Iris pigment epithelial cell (primary cell): ENCODE measurements around the gene C1QTNF7.
A peak's percentile ranks its signal among the peaks of the same experiment; 100 is the strongest.

Experiments used
- DNase-seq: peaks from one replicate; pipeline ENCODE4 v3.0.0-alpha.2; 2011; ENCODE audit warnings: low read depth

The C1QTNF7 gene

GRCh38 chr4:15427701-15428100 lies at the start of gene C1QTNF7:
C1QTNF7 (plus strand) TSS chr4:15428033; CDS start chr4:15435744, 7,711 bp downstream.
- DNase-seq, result no peak

GRCh38 chr4:15378062-15378461 lies 49.8 kb upstream of the C1QTNF7 start:
- DNase-seq, result peak; percentile 31

- no peak for DNase-seq
Measured at GRCh38 chr4:15378493-15378892, 49.3 kb upstream of the C1QTNF7 start.

GRCh38 chr4:15381806-15382338 lies 46.0 kb upstream of the C1QTNF7 start:
- DNase-seq, result no peak

GRCh38 chr4:15382669-15383273 lies 45.1 kb upstream of the C1QTNF7 start:
- DNase-seq, result no peak

- no peak for DNase-seq
Measured at GRCh38 chr4:15385515-15385914, 42.3 kb upstream of the C1QTNF7 start.

- DNase-seq, result no peak
Measured at GRCh38 chr4:15385928-15386327, 41.9 kb upstream of the C1QTNF7 start.

- no peak for DNase-seq
Measured at GRCh38 chr4:15390494-15390893, 37.3 kb upstream of the C1QTNF7 start.

- DNase-seq, result no peak
Measured at GRCh38 chr4:15392053-15392805, 35.6 kb upstream of the C1QTNF7 start.

- DNase-seq, result no peak
Measured at GRCh38 chr4:15395311-15395710, 32.5 kb upstream of the C1QTNF7 start.

GRCh38 chr4:15396157-15396800 lies 31.6 kb upstream of the C1QTNF7 start:
- peak; percentile 63 for DNase-seq

- DNase-seq, result no peak
Measured at GRCh38 chr4:15398001-15398400, 29.8 kb upstream of the C1QTNF7 start.

- DNase-seq, result no peak
Measured at GRCh38 chr4:15398732-15399131, 29.1 kb upstream of the C1QTNF7 start.

GRCh38 chr4:15400226-15400625 lies 27.6 kb upstream of the C1QTNF7 start:
- DNase-seq, result no peak

- peak; percentile 90 for DNase-seq
Measured at GRCh38 chr4:15400981-15401671, 26.7 kb upstream of the C1QTNF7 start.

- DNase-seq, result peak; percentile 82
Measured at GRCh38 chr4:15402146-15402545, 25.7 kb upstream of the C1QTNF7 start.

- DNase-seq, result no peak
Measured at GRCh38 chr4:15402974-15403373, 24.9 kb upstream of the C1QTNF7 start.

- DNase-seq, result no peak
Measured at GRCh38 chr4:15405018-15405417, 22.8 kb upstream of the C1QTNF7 start.

GRCh38 chr4:15410750-15411149 lies 17.1 kb upstream of the C1QTNF7 start:
- DNase-seq, result peak; percentile 38

- no peak for DNase-seq
Measured at GRCh38 chr4:15412461-15412860, 15.4 kb upstream of the C1QTNF7 start.

GRCh38 chr4:15413010-15413622 lies 14.7 kb upstream of the C1QTNF7 start:
- DNase-seq, result no peak

GRCh38 chr4:15413623-15414019 lies 14.2 kb upstream of the C1QTNF7 start:
- no peak for DNase-seq
